T-helper 2 cell treated with Interferon-gamma antibody and Interleukin-4, amounts not matched to agents 5 μg/mL and 100 μg/mL, for 36 hours (primary cell): ENCODE measurements around the gene WASHC4.
A peak's percentile ranks its signal among the peaks of the same experiment; 100 is the strongest.

Source experiments
- DNase-seq: peaks from one replicate; pipeline ENCODE4 v3.0.0; 2021; ENCODE audit warnings: low spot score
- H3K27ac Mint-ChIP-seq: one replicate; pipeline ENCODE4 v1.8.0; 2021; ENCODE audit warnings: mild to moderate bottlenecking, mixed read lengths
- H3K27me3 Mint-ChIP-seq: one replicate; pipeline ENCODE4 v1.8.0; 2021; ENCODE audit warnings: low read depth, mixed read lengths
- H3K36me3 Mint-ChIP-seq: one replicate; pipeline ENCODE4 v1.8.0; 2021; ENCODE audit warnings: low read depth, mixed read lengths
- H3K4me1 Mint-ChIP-seq: one replicate; pipeline ENCODE4 v1.8.0; 2021; ENCODE audit warnings: low read depth, mixed read lengths
- H3K4me3 Mint-ChIP-seq: one replicate; pipeline ENCODE4 v1.8.0; 2022; ENCODE audit warnings: mild to moderate bottlenecking, moderate library complexity, mixed read lengths
- H3K9me3 Mint-ChIP-seq: one replicate; pipeline ENCODE4 v1.8.0; 2021; ENCODE audit warnings: mixed read lengths

Gene WASHC4

DNA sequence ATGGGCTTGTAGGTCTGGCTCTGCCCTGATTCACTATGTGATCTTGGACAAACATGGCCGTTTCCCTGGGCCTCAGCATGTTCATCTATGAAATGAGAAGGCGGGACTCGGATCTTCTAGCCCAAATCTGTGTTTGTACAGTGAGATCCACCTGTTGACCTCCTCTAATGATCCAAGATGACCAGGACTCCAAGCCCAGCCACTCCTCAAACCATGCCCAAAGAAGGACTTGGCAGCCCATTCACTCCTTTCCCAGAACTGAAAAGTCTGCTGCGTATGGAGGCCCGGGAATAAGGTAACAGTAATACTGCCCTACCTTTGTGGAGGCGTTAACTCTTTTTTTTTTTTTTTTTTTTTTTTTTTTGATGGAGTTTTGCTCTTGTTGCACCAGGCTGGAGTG is 88.6 kb downstream of the WASHC4 start:
- Mint-ChIP-seq H3K36me3 (peaks cover 24% of the 10 kb centered on the region), H3K4me3 (no peak overlapping the region), H3K9me3 (no peaks in the 10 kb centered on the region), H3K27me3 (no peaks in the 10 kb centered on the region), H3K27ac (no peak overlapping the region), H3K4me1 (no peaks in the 10 kb centered on the region)
- no peak for DNase-seq

- Mint-ChIP-seq H3K9me3 (no peaks in the 10 kb centered on the region), H3K27ac (no peak overlapping the region), H3K4me1 (no peaks in the 10 kb centered on the region), H3K4me3 (no peak overlapping the region), H3K27me3 (no peaks in the 10 kb centered on the region), H3K36me3 (peaks cover 15% of the 10 kb centered on the region)
- DNase-seq, result no peak
Measured at GRCh38 chr12:105198961-105199360, 91.4 kb downstream of the WASHC4 start.

GRCh38 chr12:105200385-105200784 is 92.9 kb downstream of the WASHC4 start:
- Mint-ChIP-seq H3K27ac (no peak overlapping the region), H3K4me1 (no peaks in the 10 kb centered on the region), H3K4me3 (no peak overlapping the region), H3K36me3 (peaks cover 15% of the 10 kb centered on the region), H3K9me3 (no peaks in the 10 kb centered on the region), H3K27me3 (no peaks in the 10 kb centered on the region)
- DNase-seq, result no peak

- Mint-ChIP-seq H3K27ac (no peak overlapping the region), H3K4me1 (peaks cover 2% of the 10 kb centered on the region), H3K27me3 (no peaks in the 10 kb centered on the region), H3K4me3 (no peak overlapping the region), H3K9me3 (no peaks in the 10 kb centered on the region), H3K36me3 (peaks cover 11% of the 10 kb centered on the region)
- no peak for DNase-seq
Measured at GRCh38 chr12:105201299-105201698, 93.8 kb downstream of the WASHC4 start.

DNA sequence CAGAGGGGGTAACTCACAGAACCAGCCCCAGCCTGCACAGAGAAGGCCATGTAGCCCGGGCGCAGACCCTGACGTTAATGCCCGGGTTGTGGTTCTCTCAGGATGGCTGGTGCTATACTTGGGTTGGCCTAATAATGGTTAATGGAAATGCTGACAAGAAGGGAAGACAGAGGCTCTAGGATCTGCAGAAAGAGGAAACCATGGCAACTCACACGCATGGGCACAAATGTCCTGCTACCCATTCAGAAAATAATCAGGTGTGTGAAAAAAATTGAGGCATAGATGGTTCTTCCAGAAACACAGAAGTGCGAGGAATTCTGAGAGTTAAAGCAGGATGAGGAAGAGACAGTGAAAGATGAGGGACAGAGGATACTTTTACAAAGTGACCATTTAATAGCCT is 94.7 kb downstream of the WASHC4 start:
- Mint-ChIP-seq H3K27me3 (no peaks in the 10 kb centered on the region), H3K4me3 (no peak overlapping the region), H3K27ac (no peak overlapping the region), H3K4me1 (peaks cover 2% of the 10 kb centered on the region), H3K9me3 (no peaks in the 10 kb centered on the region), H3K36me3 (peaks cover 15% of the 10 kb centered on the region)
- DNase-seq, result no peak

DNA sequence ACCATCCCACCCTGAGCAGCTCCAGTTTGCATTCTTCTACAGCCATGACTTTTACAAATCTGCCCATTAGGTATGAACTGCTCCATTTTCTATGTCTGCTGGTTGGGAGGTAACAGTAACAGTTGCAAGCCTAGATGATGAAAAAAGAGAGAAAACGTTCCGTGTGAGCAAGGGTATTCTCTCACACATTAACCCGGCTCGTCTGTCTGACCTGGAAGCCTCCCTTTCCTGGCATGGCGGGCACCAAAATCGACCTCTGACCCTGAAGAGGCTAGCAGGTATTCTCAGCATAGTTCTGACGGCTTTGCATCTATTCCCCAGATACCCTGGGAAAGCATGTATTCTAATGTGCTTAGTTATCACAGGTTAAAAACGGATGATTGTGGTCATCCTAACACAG is 96.6 kb downstream of the WASHC4 start:
- H3K27ac Mint-ChIP-seq, result no peak overlapping the region
- H3K9me3 Mint-ChIP-seq, result no peaks in the 10 kb centered on the region
- peaks cover 25% of the 10 kb centered on the region for H3K36me3 Mint-ChIP-seq
- H3K4me3 Mint-ChIP-seq, result no peak overlapping the region
- H3K27me3 Mint-ChIP-seq, result no peaks in the 10 kb centered on the region
- peaks cover 2% of the 10 kb centered on the region for H3K4me1 Mint-ChIP-seq
- DNase-seq, result no peak

DNA sequence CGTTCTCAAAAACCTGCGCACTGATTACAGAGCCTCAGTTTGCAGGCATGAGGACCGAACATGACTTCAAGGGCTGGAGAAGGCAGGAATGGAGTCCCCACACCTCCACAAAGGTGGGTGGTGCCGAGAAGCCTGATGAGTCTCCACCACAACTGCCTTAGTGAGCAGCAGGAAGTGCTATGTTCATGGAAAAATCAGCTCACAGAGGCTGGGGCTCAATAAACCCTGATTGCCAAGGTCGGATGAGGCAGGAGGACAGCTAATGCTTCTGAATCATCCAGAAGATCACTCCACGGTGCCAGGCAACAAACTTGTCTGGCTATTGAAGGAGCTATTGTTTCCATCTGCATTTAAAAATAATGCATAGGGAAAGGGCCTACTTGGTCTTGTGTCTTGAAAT is 97.4 kb downstream of the WASHC4 start:
- Mint-ChIP-seq H3K27me3 (no peaks in the 10 kb centered on the region), H3K4me3 (no peak overlapping the region), H3K4me1 (peaks cover 2% of the 10 kb centered on the region), H3K27ac (no peak overlapping the region), H3K9me3 (no peaks in the 10 kb centered on the region), H3K36me3 (peaks cover 26% of the 10 kb centered on the region)
- peak; percentile 45 for DNase-seq

- H3K4me1 Mint-ChIP-seq, result peaks cover 2% of the 10 kb centered on the region
- peak overlapping the region; percentile 2 for H3K27ac Mint-ChIP-seq
- peaks cover 26% of the 10 kb centered on the region for H3K36me3 Mint-ChIP-seq
- no peak for DNase-seq
- no peaks in the 10 kb centered on the region for H3K9me3 Mint-ChIP-seq
- no peaks in the 10 kb centered on the region for H3K27me3 Mint-ChIP-seq
- no peak overlapping the region for H3K4me3 Mint-ChIP-seq
Measured at GRCh38 chr12:105205322-105206048, 98.0 kb downstream of the WASHC4 start.

- H3K9me3 Mint-ChIP-seq, result no peaks in the 10 kb centered on the region
- H3K27me3 Mint-ChIP-seq, result no peaks in the 10 kb centered on the region
- no peak overlapping the region for H3K4me3 Mint-ChIP-seq
- DNase-seq, result no peak
- H3K36me3 Mint-ChIP-seq, result peaks cover 29% of the 10 kb centered on the region
- peaks cover 2% of the 10 kb centered on the region for H3K4me1 Mint-ChIP-seq
- no peak overlapping the region for H3K27ac Mint-ChIP-seq
Measured at GRCh38 chr12:105206686-105207374, 99.3 kb downstream of the WASHC4 start.

- no peaks in the 10 kb centered on the region for H3K27me3 Mint-ChIP-seq
Measured at GRCh38 chr12:105209091-105209490, 101.6 kb downstream of the WASHC4 start.

DNA sequence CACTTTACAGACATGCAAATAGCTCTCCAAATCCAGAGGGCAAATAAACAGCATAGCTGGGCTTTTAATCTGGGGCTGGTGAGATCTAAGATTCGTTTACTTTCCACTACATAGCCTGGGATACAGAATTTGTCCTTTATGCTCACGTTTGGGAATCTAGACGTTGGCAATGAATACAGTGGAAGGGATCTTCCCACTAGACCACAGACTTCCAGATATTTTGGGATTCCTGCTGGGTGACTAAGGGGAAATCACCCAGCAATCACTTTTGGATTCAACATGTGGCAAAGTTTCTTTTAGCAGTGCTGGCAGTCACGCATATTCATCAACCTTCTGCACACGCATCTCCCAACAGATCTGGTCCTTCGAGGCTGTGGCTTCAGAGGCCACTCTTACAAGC is 104.9 kb downstream of the WASHC4 start:
- H3K9me3 Mint-ChIP-seq, result no peaks in the 10 kb centered on the region
- no peaks in the 10 kb centered on the region for H3K27me3 Mint-ChIP-seq
- peaks cover 39% of the 10 kb centered on the region for H3K36me3 Mint-ChIP-seq
- H3K4me1 Mint-ChIP-seq, result no peaks in the 10 kb centered on the region
- no peak overlapping the region for H3K4me3 Mint-ChIP-seq
- no peak overlapping the region for H3K27ac Mint-ChIP-seq
- DNase-seq, result no peak

More at GRCh38 chr12:105209091-105209490, 101.6 kb downstream of the WASHC4 start:
- Mint-ChIP-seq H3K27ac (no peak overlapping the region), H3K36me3 (peaks cover 37% of the 10 kb centered on the region), H3K4me1 (peaks cover 2% of the 10 kb centered on the region), H3K9me3 (no peaks in the 10 kb centered on the region), H3K4me3 (no peak overlapping the region)
- no peak for DNase-seq

- Mint-ChIP-seq H3K36me3 (peaks cover 30% of the 10 kb centered on the region), H3K27ac (no peak overlapping the region), H3K4me3 (no peak overlapping the region), H3K4me1 (no peaks in the 10 kb centered on the region), H3K9me3 (no peaks in the 10 kb centered on the region), H3K27me3 (no peaks in the 10 kb centered on the region)
- no peak for DNase-seq
Measured at GRCh38 chr12:105214148-105214547, 106.6 kb downstream of the WASHC4 start.

- no peaks in the 10 kb centered on the region for H3K9me3 Mint-ChIP-seq
- no peaks in the 10 kb centered on the region for H3K27me3 Mint-ChIP-seq
- H3K4me1 Mint-ChIP-seq, result no peaks in the 10 kb centered on the region
- DNase-seq, result no peak
- no peak overlapping the region for H3K4me3 Mint-ChIP-seq
- H3K27ac Mint-ChIP-seq, result peak overlapping the region; percentile 9
- peaks cover 30% of the 10 kb centered on the region for H3K36me3 Mint-ChIP-seq
Measured at GRCh38 chr12:105214670-105215375, 107.3 kb downstream of the WASHC4 start.

- Mint-ChIP-seq H3K36me3 (peaks cover 32% of the 10 kb centered on the region), H3K4me1 (peaks cover 1% of the 10 kb centered on the region), H3K27me3 (no peaks in the 10 kb centered on the region), H3K4me3 (no peak overlapping the region), H3K27ac (no peak overlapping the region), H3K9me3 (no peaks in the 10 kb centered on the region)
- DNase-seq, result no peak
Measured at GRCh38 chr12:105218434-105218833, 110.9 kb downstream of the WASHC4 start.
